OCI-LY7 (cell line): ENCODE results near the gene CNNM2. TPM values are rescaled to one million over a fixed set of nuclear protein-coding genes. Genes with fewer than 3 reads are reported as not detected.

ENCODE experiments used
- BruUV-seq: library from RNA; stranded (reverse); fragments of 400-500 nt; replicated peaks from 2 replicates; lab custom pipeline; 2021; lab: Mats Ljungman, UMichigan
- CTCF ChIA-PET: fragments of 300-600 bp; sonication (Branson Sonifier 250); formaldehyde crosslinking; loops from one replicate; lab custom pipeline; 2022; ENCODE audit warnings: antibody characterized with exemption; ENCODE audit not compliant: unreplicated experiment; lab: Charles Lee
- POLR2A ChIA-PET: fragments of 300-600 bp; sonication (Branson Sonifier 250); formaldehyde crosslinking; loops from one replicate; lab custom pipeline; 2022; ENCODE audit warnings: antibody characterized with exemption; lab: Charles Lee
- DNase-seq: peaks from one replicate; pipeline ENCODE4 v3.0.0-alpha.2; 2015; ENCODE audit warnings: low spot score
- H2AFZ ChIP-seq: fragments of 200-600 bp; sonication (generic), shearing (Covaris generic); 2 replicates; pipeline ENCODE4 v1.6.1; 2014; ENCODE audit warnings: mild to moderate bottlenecking, antibody characterized with exemption, low read length, moderate library complexity
- H3K27ac ChIP-seq: fragments of 200-600 bp; sonication (generic); 2 replicates; pipeline ENCODE4 v1.5.1; 2014; ENCODE audit warnings: mixed run types, low read depth, mild to moderate bottlenecking, moderate library complexity, low read length, inconsistent platforms; ENCODE audit not compliant: poor library complexity, severe bottlenecking
- H3K36me3 ChIP-seq: fragments of 200-600 bp; sonication (generic); 2 replicates; pipeline ENCODE4 v1.6.1; 2014; ENCODE audit warnings: mild to moderate bottlenecking, antibody characterized with exemption, low read length, moderate library complexity, mixed read lengths; ENCODE audit not compliant: insufficient read depth
- H3K4me1 ChIP-seq: fragments of 200-600 bp; sonication (generic); 2 replicates; pipeline ENCODE4 v1.5.1; 2014; ENCODE audit warnings: mild to moderate bottlenecking, low read length; ENCODE audit not compliant: insufficient read depth, poor library complexity, severe bottlenecking
- H3K4me2 ChIP-seq: fragments of 200-600 bp; sonication (generic); 2 replicates; pipeline ENCODE4 v1.6.1; 2014; ENCODE audit warnings: mild to moderate bottlenecking, low read length
- H3K4me3 ChIP-seq: fragments of 200-600 bp; sonication (generic); 2 replicates; pipeline ENCODE4 v1.5.1; 2014; ENCODE audit warnings: mild to moderate bottlenecking, low read depth, low read length; ENCODE audit not compliant: poor library complexity, severe bottlenecking
- H3K79me2 ChIP-seq: fragments of 200-600 bp; sonication (generic); 2 replicates; pipeline ENCODE4 v1.6.1; 2016; ENCODE audit warnings: low read depth, mild to moderate bottlenecking, low read length, moderate library complexity, mixed read lengths; ENCODE audit not compliant: insufficient read depth
- H3K9me2 ChIP-seq: fragments of 200-600 bp; sonication (generic); 2 replicates; pipeline ENCODE4 v1.6.1; 2016; ENCODE audit warnings: mild to moderate bottlenecking, low read length, mixed read lengths; ENCODE audit not compliant: insufficient read depth
- H3K9me3 ChIP-seq: fragments of 200-600 bp; sonication (generic); 2 replicates; pipeline ENCODE4 v1.6.1; 2014; ENCODE audit warnings: mild to moderate bottlenecking, mixed run types, low read length, mixed read lengths
- H4K20me1 ChIP-seq: fragments of 200-600 bp; sonication (generic); 2 replicates; pipeline ENCODE4 v1.6.1; 2014; ENCODE audit warnings: mild to moderate bottlenecking, antibody characterized with exemption, low read length, moderate library complexity, mixed read lengths; ENCODE audit not compliant: insufficient read depth
- EZH2phosphoT487 ChIP-seq: fragments of 200-600 bp; sonication (generic); IDR thresholded peaks from 2 replicates; pipeline ENCODE4 v1.6.1; 2018; ENCODE audit warnings: low read depth, borderline replicate concordance, mild to moderate bottlenecking, mixed run types, antibody characterized with exemption, low read length, moderate library complexity, mixed read lengths
- intact Hi-C: fragments of 100-400 bp; cut with micrococcal nuclease; formaldehyde crosslinking; loops from one replicate; pipeline ENCODE4 v1.10.0; 2022; ENCODE audit not compliant: unreplicated experiment
- total RNA-seq, 2 experiments: library from RNA; depleted of rRNA in 1 of 2; stranded (reverse); fragments of >200 nt in 1 of 2; shearing (Covaris generic) in 1 of 2; gene quantifications; 2 replicates each; pipeline ENCODE4 v1.2.3, GENCODE V29; 2014 to 2022
- TF ChIP-seq, protein P1 (sequence below): fragments of 200-600 bp; sonication (generic); conservative IDR thresholded peaks from 2 replicates; pipeline ENCODE4 v1.5.1; 2014; ENCODE audit warnings: mild to moderate bottlenecking, antibody characterized with exemption, low read length, moderate library complexity, mixed read lengths

CNNM2 gene
- total RNA-seq, 2 experiments from 2014 or later = 6.6 to 7.2 TPM

DNA sequence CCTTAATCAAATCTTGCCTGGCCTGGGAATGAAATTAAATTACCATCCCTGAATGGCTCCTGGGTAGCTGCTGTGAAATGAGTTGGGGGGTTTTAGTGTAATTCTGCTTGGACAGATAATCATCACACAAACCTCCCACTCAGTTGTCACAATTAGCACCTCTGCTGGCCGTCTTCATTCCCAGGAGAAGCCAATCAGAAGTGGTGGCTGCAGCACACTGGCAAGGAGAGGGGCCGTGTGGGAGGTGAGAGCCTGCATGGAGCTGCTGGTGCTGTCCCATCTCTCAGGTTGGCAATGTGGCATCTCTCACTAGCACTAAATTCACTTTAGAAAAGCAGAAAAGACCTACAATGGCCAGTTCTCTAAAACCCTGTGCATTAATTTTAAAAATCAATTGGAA, 182.5 kb downstream of the CNNM2 start:
- no peaks in the 10 kb centered on the region for H3K79me2 ChIP-seq
- H3K27ac ChIP-seq = no peak overlapping the region
- no TSS peak for BruUV-seq
- no peak overlapping the region for H2AFZ ChIP-seq
- no peaks in the 10 kb centered on the region for H3K9me3 ChIP-seq
- H3K4me1 ChIP-seq = peaks cover 10% of the 10 kb centered on the region
- intact Hi-C loops = no loop called here
- no peaks in the 10 kb centered on the region; the same call in 1 of the 2 replicates for H4K20me1 ChIP-seq
- H3K9me2 ChIP-seq = no peaks in the 10 kb centered on the region
- TF ChIP-seq, protein P1, sequence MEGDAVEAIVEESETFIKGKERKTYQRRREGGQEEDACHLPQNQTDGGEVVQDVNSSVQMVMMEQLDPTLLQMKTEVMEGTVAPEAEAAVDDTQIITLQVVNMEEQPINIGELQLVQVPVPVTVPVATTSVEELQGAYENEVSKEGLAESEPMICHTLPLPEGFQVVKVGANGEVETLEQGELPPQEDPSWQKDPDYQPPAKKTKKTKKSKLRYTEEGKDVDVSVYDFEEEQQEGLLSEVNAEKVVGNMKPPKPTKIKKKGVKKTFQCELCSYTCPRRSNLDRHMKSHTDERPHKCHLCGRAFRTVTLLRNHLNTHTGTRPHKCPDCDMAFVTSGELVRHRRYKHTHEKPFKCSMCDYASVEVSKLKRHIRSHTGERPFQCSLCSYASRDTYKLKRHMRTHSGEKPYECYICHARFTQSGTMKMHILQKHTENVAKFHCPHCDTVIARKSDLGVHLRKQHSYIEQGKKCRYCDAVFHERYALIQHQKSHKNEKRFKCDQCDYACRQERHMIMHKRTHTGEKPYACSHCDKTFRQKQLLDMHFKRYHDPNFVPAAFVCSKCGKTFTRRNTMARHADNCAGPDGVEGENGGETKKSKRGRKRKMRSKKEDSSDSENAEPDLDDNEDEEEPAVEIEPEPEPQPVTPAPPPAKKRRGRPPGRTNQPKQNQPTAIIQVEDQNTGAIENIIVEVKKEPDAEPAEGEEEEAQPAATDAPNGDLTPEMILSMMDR = no peak
- TF ChIP-seq EZH2phosphoT487 = no peak
- ChIA-PET POLR2A (interaction anchor here (0.6 to 1.5 kb wide), 7 partner anchors 9 to 140 kb away, joined by 3 to 12 read pairs (median 4); no protein-coding TSS in a partner anchor), CTCF (no interaction called here)
- H3K36me3 ChIP-seq = peaks cover 87% of the 10 kb centered on the region
- H3K4me2 ChIP-seq = no peak overlapping the region
- DNase-seq = no peak
- H3K4me3 ChIP-seq = no peak overlapping the region

- no peak overlapping the region for H3K4me3 ChIP-seq
- no peak for DNase-seq
- H3K4me1 ChIP-seq = no peaks in the 10 kb centered on the region
- H2AFZ ChIP-seq = no peak overlapping the region
- H3K79me2 ChIP-seq = 0 out of 2 replicates have a peak, but pooled peaks cover 3% of the 10 kb centered on the region
- CTCF ChIA-PET = no interaction called here
- H3K27ac ChIP-seq = no peak overlapping the region
- no peaks in the 10 kb centered on the region; the same call in 1 of the 2 replicates for H4K20me1 ChIP-seq
- POLR2A ChIA-PET = interaction anchor here (1.5 kb wide), 1 partner anchor 10 kb away, joined by 12 read pairs; no protein-coding TSS in a partner anchor
- BruUV-seq = no TSS peak
- intact Hi-C loops = no loop called here
- no peak overlapping the region for H3K4me2 ChIP-seq
- no peaks in the 10 kb centered on the region for H3K9me2 ChIP-seq
- no peaks in the 10 kb centered on the region for H3K9me3 ChIP-seq
- peaks cover 89% of the 10 kb centered on the region for H3K36me3 ChIP-seq
- no peak for TF ChIP-seq EZH2phosphoT487
- TF ChIP-seq, protein P1 = no peak
These were observed 184.1 kb downstream of the CNNM2 start for GRCh38 chr10:103102195-103102594.

DNA sequence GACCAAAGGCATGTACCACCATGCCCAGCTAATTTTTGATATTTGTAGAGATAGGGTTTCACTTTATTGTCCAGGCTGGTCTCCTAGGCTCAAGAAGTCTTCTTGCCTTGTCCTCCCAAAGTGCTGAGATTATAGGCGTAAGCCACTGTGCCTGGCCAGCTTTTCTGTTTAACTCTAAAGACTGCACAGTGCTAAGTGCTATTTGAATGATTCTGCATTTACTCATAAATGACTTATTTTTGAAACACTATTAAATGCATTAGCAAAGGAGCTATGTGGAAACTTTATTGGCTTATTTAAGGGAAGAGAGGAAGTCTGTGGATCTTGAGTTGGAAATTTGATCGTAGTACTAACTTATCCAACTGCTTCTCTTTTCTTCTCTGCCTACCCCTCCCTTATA, 185.9 kb downstream of the CNNM2 start:
- intact Hi-C loops = no loop called here
- Histone ChIP-seq H3K9me2 (no peaks in the 10 kb centered on the region), H3K4me1 (no peaks in the 10 kb centered on the region), H3K9me3 (no peaks in the 10 kb centered on the region), H3K27ac (no peak overlapping the region), H2AFZ (no peak overlapping the region), H3K79me2 (0 out of 2 replicates have a peak, but pooled peaks cover 3% of the 10 kb centered on the region), H3K36me3 (peaks cover 75% of the 10 kb centered on the region), H3K4me3 (no peak overlapping the region), H3K4me2 (no peak overlapping the region), H4K20me1 (no peaks in the 10 kb centered on the region; the same call in 1 of the 2 replicates)
- TF ChIP-seq, protein P1 = no peak
- TF ChIP-seq EZH2phosphoT487 = no peak
- ChIA-PET CTCF (no interaction called here), POLR2A (interaction anchor here (0.9 to 1.4 kb wide), 5 partner anchors 9 to 204 kb away, joined by 3 to 7 read pairs (median 4); no protein-coding TSS in a partner anchor)
- DNase-seq = no peak
- no TSS peak for BruUV-seq
